GM18861 (cell line): ENCODE results near the gene RAB36.

Experiments used
- ATAC-seq: cut with Tn5 transposase; IDR thresholded peaks from one replicate; pipeline ENCODE4 v1.9.1; 2021; ENCODE audit not compliant: unreplicated experiment

RAB36 gene, protein sequence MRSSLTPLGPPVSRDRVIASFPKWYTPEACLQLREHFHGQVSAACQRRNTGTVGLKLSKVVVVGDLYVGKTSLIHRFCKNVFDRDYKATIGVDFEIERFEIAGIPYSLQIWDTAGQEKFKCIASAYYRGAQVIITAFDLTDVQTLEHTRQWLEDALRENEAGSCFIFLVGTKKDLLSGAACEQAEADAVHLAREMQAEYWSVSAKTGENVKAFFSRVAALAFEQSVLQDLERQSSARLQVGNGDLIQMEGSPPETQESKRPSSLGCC

DNA sequence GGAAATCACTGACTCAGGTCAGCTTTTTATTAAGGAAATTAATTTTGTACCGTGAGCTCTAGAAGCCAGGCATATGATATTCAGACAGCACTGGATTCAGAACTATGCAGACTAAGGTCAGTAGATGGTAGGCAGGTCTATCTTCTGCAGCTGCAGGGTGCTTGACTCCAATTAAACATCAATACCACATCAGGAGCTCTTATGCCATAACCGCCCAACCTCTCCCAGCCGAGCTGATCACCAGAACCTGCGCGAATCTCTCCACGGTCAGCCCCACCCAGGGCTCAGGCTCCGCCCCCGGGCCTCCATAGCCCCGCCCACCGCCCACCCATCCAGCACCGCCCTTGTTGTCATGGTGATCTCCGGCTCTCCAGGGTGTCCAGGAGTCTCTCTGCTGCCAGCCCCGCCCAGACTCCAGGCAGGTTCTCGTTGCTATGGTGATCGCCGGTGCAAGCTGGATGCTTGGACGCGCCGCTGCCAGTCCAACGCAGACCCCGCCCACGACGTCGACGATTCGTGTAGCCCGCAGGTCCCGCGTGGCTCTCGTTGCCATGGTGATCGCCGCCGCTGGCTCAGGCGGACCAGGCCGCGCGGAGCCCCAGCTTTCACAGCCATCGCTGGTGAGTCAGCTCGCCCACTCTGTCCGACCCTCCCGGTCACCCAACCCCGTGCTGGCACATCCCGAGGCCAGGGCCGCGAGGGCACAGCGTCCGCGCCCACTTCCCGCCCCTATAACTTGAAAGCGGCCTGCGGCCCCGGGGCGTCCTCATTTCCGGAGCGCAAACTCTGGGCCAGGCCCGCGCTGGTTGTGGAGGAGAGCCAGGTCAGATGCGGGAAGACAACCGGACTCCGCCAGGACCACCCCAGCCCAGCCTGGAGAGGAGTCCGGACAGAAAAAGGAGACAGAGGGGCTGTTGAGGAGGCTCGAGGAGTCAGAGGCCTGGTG is at the start of gene RAB36:
RAB36 (plus strand) TSS at position 546 of the 946 bp plus-strand sequence. CDS start 1,140 bp downstream, outside the sequence.
- ATAC-seq: no peak

DNA sequence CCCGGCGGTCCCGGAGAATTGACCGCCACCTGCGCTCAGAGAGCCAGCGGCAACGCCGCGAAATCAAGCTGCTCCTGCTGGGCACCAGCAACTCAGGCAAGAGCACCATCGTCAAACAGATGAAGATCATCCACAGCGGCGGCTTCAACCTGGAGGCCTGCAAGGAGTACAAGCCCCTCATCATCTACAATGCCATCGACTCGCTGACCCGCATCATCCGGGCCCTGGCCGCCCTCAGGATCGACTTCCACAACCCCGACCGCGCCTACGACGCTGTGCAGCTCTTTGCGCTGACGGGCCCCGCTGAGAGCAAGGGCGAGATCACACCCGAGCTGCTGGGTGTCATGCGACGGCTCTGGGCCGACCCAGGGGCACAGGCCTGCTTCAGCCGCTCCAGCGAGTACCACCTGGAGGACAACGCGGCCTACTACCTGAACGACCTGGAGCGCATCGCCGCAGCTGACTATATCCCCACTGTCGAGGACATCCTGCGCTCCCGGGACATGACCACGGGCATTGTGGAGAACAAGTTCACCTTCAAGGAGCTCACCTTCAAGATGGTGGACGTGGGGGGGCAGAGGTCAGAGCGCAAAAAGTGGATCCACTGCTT is 49.4 kb upstream of the RAB36 start:
- no peak for ATAC-seq

DNA sequence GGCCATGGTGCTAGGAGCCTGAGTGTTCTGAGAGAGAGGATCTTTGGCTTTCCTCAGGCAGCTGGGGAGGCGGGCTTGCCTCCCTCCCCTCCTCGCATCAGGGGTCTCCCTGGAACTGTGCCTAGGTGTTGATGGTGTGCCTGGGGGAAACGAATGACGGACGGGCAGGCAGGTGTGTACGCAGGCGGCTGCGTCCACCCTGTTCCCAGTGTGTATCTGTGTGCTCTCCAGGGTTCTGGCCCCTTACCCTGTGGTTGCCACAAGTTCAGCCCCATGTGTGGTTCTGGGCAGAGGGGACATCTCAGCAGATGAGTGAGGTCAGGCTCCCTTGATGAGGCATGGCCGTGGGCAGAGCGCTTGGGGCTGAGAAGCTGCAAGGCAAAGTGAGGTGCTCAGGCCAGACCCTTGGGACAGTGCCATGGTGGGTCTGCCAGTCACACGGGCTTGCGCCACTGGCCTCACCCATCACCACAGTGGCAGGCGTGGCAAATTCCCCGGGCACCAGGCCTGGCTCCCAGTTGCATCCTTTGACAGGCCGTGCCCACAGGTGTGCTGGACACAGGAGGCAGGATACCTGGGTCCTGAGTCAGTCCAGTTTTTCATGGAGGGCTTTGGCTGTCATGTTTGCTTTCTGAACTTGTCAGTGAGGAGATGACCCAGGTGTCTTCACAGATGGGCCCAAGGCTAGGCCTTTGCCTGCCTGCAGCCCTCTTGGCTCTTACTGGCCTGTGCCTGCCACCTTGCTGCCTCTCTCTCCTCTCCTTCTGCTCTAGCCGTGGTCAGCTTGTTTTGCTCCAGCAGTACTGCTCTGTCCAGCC is 47.7 kb upstream of the RAB36 start:
- ATAC-seq: no peak

DNA sequence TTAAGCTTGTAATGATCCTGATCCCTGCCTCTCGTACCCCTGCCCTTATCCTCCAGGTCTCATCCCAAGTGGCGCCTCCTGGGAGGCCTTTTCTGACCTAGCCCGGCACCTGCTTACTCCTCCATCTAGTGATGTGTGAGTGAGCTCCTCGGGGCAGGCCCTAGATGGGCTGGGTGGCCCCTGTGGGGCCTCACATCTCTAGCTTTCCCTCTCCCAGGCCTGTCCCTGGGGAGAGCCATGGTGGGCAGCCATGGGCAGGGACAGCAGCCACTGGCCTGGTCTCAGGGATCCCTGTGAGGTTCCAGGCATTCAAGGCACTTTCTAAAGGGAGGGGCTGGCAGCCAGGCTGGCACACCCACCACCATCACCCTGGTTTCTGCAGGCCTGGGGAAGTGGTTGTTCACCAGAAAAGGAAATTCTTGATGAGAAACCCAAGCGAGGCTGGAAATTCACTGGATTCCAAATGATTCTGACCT is 47.0 kb upstream of the RAB36 start:
- no peak for ATAC-seq

DNA sequence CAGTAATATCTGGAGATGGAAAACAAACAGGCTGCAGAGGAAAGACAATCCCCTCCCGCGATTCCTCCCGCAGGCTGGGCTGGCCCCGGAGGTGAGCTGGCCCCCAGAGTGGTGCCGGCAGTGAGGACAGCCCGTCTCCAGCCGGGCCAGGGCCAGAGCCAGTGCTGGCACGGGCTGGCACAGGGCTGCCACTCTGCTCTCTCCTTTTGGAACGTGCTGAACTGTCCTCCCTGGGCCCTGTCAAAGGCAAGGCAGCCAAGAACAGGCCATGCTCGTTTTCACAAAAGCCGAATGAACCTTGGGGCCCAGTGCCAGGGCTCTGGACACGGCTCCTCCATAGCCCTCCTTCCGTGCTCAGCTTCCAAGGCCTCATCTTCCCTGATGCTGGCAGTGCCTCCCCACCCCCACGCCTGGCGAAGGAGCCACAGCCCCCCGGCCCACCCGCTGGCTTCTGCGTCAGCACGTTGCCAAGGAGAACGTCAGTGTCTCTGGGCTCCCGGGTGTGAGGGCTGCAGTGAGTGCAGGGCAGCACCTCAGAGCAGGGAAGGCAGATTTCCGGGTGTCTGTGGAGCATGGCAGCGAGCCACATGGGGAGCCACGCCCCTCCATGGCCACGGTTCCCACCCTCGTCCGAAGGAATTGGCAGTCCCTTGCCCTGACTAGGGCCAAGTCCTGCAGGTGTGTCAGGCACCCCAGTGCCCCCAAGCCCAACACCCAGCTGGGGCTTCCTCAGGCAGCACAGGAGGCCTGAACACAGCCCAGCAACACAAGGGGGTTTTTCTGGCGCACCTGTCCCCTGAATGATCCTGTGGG is 46.4 kb upstream of the RAB36 start:
- no peak for ATAC-seq

DNA sequence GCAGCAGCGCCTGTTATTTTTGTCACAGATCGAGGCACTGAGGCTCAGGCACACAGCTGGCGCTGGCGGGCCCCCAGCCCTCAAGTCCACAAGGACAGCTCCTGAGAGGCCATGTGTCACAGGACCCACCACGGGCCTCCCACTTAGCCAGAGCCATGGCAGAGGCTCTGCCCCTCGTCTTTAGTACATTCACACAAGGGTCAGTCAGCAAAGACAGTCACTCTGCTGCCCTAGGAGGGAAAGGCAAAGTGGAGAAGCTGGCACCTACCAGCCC is 45.8 kb upstream of the RAB36 start:
- ATAC-seq: no peak

DNA sequence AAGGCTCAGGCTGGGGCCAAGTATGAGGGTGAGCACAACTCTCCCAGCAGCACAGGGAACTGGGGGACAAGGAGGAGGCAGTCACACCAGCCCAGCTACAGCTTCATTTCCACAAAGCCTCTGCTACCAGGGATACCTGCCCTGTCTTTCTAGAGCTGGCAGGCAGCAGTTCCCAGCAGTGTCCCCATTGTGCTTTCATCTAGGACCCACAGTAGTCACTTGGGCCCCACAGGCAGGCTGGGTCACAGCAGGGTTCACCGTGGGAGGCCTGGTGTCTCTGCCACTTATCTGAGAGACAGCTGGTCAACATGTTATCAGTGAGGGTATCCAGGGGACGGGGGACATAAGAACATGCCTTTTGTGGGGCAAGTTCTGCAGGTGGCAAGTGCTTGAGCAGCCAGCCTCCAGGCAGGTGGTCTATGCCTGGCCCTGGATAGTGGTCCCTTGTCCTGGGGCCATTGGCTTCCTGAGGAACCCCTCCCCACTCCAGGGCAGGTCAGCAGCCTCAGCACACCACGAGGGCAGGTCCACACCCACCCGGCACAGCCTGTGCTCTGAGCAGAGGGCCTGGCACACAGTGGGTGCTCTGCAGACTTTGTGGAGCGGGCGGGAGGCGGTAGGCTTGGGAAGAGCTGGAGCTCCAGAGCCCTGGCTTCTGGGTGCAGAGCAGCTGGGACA is 45.0 kb upstream of the RAB36 start:
- ATAC-seq: no peak

DNA sequence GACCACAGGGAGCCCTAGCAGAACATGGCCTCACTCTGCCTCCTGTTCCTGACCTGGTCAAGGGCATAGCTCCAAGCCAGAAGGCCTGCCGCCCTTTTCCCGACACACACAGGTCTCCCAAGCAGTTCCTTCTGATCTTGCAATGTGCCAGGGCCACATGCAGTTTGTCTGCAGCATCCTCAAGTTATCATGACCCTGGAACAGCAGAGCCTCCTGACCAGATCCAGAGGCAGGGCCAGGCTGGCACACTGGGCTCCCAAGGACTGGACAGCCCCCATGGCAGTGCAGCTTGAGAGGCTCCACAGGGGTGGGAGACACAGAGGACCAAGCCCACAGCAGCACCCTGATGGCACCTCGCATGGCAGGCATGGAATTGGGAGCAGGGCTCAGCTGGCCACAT is 43.8 kb upstream of the RAB36 start:
- no peak for ATAC-seq

DNA sequence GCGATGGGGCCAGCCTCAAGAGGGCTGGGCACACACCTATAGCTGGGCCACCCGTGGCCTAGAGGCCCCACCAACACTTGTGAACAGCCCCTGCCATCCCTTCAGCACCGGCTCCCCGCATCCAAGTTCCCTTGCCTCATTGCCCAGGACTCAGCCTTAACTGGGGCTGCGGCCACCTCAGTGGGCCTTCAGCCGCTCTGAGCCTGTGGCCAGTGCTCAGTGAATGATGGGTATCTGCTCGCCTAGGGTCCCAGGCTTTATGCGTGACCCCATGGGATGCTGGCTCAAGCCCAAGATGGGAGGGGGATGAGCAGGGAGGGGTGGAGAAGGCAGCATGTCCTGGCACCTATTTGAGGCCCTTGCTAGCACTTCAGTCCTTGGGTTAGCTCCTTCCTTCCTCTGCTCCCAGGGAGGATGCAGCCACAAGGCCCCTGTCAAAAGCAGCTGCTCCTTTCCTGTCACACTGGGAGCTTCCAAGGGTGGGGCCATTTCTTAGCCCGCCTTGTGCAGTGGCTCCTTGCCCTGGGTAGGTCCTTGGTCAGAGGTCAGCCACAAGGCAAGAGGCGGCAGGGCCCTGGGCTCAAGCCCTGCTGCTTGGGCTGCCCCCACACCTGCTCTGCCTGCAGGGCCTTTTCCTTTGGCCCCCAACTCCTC is 43.1 kb upstream of the RAB36 start:
- no peak for ATAC-seq

DNA sequence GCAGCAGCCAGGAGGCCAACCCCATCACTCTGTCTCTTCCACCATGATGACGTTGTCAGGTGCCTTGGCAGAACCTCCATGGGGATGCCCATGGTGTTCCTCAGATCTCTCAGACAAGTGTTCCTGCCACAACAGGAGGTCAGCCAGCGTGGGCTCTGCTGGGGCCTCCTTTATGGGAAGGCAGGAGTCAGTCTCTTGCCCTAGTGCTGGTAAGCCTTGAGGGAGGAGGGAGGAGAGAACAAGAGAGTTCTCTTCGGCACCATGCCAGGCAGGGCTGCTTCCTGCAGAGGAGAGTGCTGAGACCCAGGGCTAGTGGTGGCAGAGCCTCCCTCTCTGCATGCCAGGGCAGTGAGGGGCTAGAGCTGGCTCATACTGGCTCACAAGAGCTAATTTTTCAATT is 42.5 kb upstream of the RAB36 start:
- no peak for ATAC-seq

DNA sequence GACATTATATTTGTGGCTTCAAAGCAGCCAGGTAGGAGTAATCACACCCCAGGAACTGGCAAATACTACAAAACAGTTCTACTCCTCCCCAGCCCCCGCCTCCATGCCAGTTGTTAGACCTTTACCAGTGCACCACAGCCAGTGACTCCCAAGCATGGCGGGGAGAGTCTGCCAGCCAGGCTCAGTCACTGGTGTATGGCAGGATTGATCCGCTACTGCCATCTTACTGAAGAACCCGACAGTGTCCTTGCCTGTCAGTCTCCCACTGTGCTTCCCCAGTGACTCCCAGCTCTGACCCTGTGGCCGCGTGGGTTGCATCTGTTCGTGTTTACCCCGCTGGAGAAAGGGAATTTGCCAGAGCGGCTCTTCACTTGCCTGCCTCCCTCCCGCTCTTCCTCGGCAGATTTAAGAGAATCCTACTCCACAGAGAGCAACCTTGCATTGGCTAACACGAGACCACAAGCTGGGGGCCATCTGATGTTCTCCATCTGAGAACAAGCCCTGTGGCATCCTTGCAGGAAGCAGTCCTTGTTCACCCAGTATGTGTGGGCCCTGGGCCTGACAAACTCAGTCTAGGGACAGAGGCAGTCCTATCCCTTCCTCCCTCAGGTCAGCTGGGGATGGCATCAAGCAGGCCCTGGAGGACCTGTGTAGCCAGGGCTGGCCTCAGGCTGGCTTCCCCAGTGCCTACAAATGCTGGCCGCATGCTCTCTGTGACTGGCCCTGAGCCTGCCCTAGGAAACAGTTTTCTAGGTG is 41.9 kb upstream of the RAB36 start:
- no peak for ATAC-seq

DNA sequence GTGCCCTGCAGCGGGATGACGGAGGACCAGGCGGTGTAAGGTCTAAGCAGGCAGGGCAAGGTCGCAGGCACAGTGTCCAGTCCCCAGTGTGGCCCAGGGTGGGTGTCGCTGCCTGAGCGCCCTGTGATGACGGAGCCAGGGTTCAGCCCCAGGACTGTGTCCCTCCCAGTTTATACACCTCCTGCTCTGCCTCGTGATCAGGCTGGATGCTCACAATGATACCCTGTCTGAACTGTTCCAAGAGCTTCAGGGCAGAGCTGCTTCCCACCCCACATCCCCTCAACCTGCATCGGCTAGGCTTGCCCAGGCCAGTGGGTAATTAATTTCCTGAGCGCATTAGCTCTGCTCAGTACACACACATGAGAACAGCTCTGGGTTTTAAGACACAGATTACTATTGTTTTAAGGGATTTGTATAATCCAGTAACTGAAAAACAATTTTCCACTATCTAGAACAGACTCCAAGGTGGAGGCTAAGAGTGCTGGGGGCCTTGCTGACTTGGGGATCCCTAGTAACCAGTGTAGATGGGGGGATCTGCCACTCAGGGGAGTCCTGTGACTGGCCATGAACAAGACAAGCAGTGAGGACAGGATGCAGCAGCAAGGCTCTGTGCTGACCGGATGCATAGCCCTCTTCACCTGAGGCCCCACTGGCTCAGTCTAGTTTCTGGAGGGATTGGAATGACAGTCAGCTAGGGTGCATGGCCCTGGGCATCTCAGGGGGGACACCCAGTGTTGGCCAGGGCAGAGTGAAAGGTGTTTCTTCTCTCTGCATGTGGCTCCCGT is 40.9 kb upstream of the RAB36 start:
- no peak for ATAC-seq

DNA sequence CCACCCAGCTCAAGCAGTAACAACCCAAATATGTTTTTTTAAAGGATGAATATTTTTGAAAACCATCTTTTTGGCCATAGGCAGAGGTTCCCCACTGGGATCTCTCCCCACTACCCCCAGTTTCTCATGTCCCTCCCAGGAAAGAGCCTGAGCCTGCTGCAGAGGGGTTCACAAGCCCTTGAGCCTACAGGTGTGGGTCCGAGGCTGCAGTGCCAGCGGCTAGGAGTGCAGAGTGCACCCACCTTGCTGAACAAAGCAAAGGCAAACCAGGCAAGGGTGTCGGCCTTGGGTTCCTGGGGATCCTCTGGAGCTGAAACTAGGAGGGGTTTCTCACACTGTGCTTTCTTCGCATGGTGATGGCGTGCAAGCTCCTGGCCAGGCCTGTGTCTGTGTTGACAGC is 40.0 kb upstream of the RAB36 start:
- no peak for ATAC-seq

DNA sequence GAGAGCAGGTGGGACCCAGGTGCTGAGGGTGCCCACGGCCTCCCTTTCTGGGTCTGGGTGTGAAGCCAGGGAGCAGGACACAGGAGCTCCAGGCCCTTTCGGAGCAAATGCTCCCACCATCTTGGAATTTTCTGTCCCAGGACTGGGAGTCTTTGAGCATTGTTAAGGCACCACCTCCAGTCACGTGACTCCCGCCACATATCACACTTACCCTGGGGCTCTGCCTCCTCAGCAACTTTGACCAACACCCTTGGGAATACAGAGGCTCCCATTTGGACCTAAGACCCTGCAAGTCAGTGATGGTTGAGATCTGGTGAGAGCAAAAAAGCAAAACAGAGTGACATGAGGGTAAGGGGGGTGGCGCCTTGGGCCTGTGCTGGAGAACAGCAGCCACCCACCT is 39.4 kb upstream of the RAB36 start:
- no peak for ATAC-seq

DNA sequence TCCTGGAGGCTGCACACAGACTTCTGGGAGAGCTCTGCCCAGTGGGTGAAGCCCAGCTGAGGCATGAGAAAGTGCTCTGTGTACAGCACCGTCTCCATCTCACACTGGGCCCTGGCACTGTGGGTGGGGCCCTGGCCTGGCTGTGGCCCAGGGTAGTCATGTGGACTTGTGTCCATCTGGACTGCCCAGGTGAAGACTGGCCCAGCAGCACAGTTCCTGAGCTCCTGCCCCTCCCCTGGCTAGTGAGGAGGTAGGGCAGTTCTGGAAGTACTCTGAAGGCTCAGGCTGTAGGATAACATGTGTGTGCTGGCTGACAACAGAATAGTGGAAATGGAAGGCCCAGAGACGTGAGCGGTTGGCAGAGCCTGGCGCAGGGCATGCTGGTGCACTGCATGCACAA is 38.9 kb upstream of the RAB36 start:
- ATAC-seq: no peak

DNA sequence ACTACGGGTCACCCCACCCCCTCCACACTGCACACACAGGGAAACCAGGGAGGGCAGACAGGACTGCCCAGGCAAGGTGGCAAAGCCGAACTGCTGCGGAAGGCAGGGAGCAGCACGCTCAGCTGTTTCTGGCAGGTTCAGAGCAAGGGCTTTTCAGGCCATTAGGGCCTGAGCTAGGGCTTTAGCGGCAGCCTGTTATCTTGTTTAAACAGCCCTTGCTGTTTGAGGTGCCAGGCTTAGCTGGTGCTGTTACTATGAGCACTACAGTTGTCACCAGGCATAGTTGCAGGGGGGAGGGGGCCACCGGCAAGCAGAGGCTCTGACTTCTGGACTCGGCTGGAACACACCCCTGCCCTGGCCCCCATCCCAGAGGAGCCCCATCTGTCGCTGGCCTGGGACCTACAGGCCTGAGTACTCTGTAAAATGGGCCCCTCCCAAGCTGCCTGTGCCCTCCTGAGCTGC is 38.3 kb upstream of the RAB36 start:
- no peak for ATAC-seq

DNA sequence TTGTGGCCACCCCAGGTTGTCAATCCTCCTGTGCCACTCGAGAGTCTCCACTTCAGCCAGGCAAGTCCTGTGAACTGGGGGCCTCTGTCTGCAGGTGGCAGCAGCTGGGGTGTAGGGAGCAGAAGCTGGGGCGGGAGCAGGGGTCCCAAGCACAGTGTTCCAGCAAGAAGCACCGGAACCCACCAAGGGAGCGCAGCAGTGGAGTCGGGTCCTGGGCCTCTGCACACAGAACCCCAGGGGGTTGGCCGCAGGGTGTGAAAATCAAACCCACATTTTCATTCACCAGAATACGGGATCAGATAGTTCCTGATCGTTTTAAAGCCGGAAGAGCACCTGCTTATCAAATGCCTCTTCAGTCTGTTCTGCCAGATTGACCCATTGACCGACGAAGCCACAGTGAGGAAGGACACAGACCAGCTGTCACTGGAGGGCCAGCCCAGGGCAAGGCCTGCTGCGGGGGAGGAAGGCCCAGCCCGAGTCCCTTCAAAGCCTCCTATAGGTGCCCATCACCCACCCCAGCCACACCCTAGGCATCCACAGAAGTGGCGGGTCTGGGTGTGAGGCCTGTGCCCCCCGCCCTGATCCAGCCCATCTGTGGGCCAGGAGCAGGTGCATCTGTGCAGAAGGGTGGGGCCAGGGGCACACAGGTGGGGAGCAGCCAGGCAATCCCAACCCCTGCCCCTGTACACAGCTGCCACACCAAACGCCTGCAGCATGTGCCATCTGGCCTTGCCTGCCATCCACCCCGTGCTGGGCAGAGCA is 37.6 kb upstream of the RAB36 start:
- no peak for ATAC-seq
